B cell (primary cell): Measurements from ENCODE around the gene CCNK. TPM values are rescaled to one million over a fixed set of nuclear protein-coding genes. Genes with fewer than 3 reads are reported as not detected.

ENCODE experiments used
- ATAC-seq: fragments of 200-7000 bp; cut with Tn5 transposase; one replicate; pipeline ENCODE4 v1.10.0; 2021; ENCODE audit warnings: low read depth, mild to moderate bottlenecking, moderate number of reproducible peaks, moderate library complexity
- CTCF ChIA-PET: fragments of 350-600 bp; sonication (Branson Sonifier 250); formaldehyde crosslinking; loops from one replicate; lab custom pipeline; 2021; ENCODE audit warnings: antibody characterized with exemption, inconsistent platforms; lab: Charles Lee
- POLR2A ChIA-PET: fragments of 350-600 bp; sonication (Branson Sonifier 250); formaldehyde crosslinking; loops from one replicate; lab custom pipeline; 2021; ENCODE audit warnings: antibody characterized with exemption; lab: Charles Lee
- DNase-seq: peaks from one replicate; pipeline ENCODE4 v3.0.0; 2013
- H2AFZ ChIP-seq: 2 replicates; pipeline ENCODE4 v1.6.1; 2012; ENCODE audit warnings: mild to moderate bottlenecking, low read depth, low read length; ENCODE audit not compliant: insufficient read depth, poor library complexity, severe bottlenecking
- H3K27ac ChIP-seq, 2 donors: 1 replicate in 1 of 2; 2 replicates in 1 of 2; pipeline ENCODE4 v1.5.1; 2012 to 2013; ENCODE audit warnings: low read length in 2 of 2, mild to moderate bottlenecking in 2 of 2, moderate library complexity in 1 of 2
- H3K27me3 ChIP-seq, 4 experiments: fragments of 200-600 bp in 1 of 4; sonication (generic) in 1 of 4; replicated peaks in 1 of 4; 1 replicate in 2 of 4; 2 replicates in 2 of 4; pipeline versions ENCODE4 v1.6.1 to v1.7.0; 2013 to 2016; ENCODE audit warnings: low read length in 3 of 4, mild to moderate bottlenecking in 2 of 4, mixed read lengths in 1 of 4, moderate library complexity in 1 of 4; ENCODE audit not compliant: insufficient read depth in 4 of 4, control insufficient read depth in 3 of 4; ENCODE audit errors: control extremely low read depth in 1 of 4
- H3K36me3 ChIP-seq, 2 experiments: replicated peaks in 1 of 2; 1 replicate in 1 of 2; 2 replicates in 1 of 2; pipeline versions ENCODE4 v1.6.1 to v1.7.1; 2013; ENCODE audit warnings: low read length in 1 of 2; ENCODE audit not compliant: insufficient read depth in 2 of 2, control insufficient read depth in 1 of 2; ENCODE audit errors: control extremely low read depth in 1 of 2, extremely low read depth in 1 of 2
- H3K4me1 ChIP-seq, 2 donors: fragments of 200-600 bp in 1 of 2; sonication (generic) in 1 of 2; 1 replicate in 1 of 2; 2 replicates in 1 of 2; pipeline versions ENCODE4 v1.5.1 to v1.6.1; 2013 to 2017; ENCODE audit warnings: low read length in 2 of 2; ENCODE audit not compliant: control insufficient read depth in 2 of 2, insufficient read depth in 2 of 2
- H3K4me2 ChIP-seq: replicated peaks from 2 replicates; pipeline ENCODE3; 2012; ENCODE audit warnings: mild to moderate bottlenecking, low read depth, low read length; ENCODE audit not compliant: poor library complexity, severe bottlenecking
- H3K4me3 ChIP-seq, 5 experiments: fragments of 200-600 bp in 1 of 5; sonication (generic) in 1 of 5; 1 replicate in 3 of 5; 2 replicates in 2 of 5; pipeline versions ENCODE4 v1.5.1 to v1.7.0; 2011 to 2016; ENCODE audit warnings: low read length in 4 of 5, mild to moderate bottlenecking in 4 of 5, low read depth in 2 of 5, control low read depth in 1 of 5, moderate library complexity in 1 of 5; ENCODE audit not compliant: insufficient read depth in 1 of 5; ENCODE audit errors: control extremely low read depth in 1 of 5, extremely low read depth in 1 of 5
- H3K79me2 ChIP-seq: fragments of 200-600 bp; sonication (generic); one replicate; pipeline ENCODE4 v1.6.0; 2016; ENCODE audit warnings: low read length; ENCODE audit not compliant: control insufficient read depth, insufficient read depth
- H3K9ac ChIP-seq: fragments of 200-600 bp; sonication (generic); 2 replicates; pipeline ENCODE4 v1.6.1; 2017; ENCODE audit warnings: mild to moderate bottlenecking, low read length, moderate library complexity
- H3K9me3 ChIP-seq, 3 donors: one replicate each; pipeline versions ENCODE4 v1.6.1 to v1.7.1; 2013; ENCODE audit warnings: low read length in 2 of 3; ENCODE audit not compliant: control insufficient read depth in 2 of 3, insufficient read depth in 1 of 3; ENCODE audit errors: control extremely low read depth in 1 of 3
- H4K20me1 ChIP-seq: 2 replicates; pipeline ENCODE4 v1.6.0; 2012; ENCODE audit warnings: mild to moderate bottlenecking, low read length; ENCODE audit not compliant: insufficient read depth, control insufficient read depth, poor library complexity, severe bottlenecking
- H3K27ac Mint-ChIP-seq: one replicate; pipeline ENCODE4 v1.8.0; 2021; ENCODE audit warnings: mixed read lengths
- H3K27me3 Mint-ChIP-seq: one replicate; pipeline ENCODE4 v1.8.0; 2021; ENCODE audit warnings: mixed read lengths
- H3K4me1 Mint-ChIP-seq: one replicate; pipeline ENCODE4 v1.8.0; 2021; ENCODE audit warnings: mixed read lengths
- H3K4me3 Mint-ChIP-seq: one replicate; pipeline ENCODE4 v1.8.0; 2021; ENCODE audit warnings: mixed read lengths
- H3K9me3 Mint-ChIP-seq: one replicate; pipeline ENCODE4 v1.8.0; 2022; ENCODE audit warnings: mixed read lengths; ENCODE audit not compliant: insufficient read depth
- EZH2 ChIP-seq: IDR thresholded peaks from 2 replicates; pipeline ENCODE4 v1.6.1; 2012; ENCODE audit warnings: borderline replicate concordance, low read depth, mild to moderate bottlenecking, moderate library complexity, low read length; ENCODE audit not compliant: insufficient read depth, poor library complexity, severe bottlenecking
- WGBS: methylation state at CpG from one replicate; pipeline ENCODE4 v1.1.5; 2013; ENCODE audit warnings: missing lambda C conversion rate; ENCODE audit not compliant: insufficient coverage; 5-methylcytosine and 5-hydroxymethylcytosine counted together
- intact Hi-C: fragments of 100-400 bp; cut with micrococcal nuclease; formaldehyde crosslinking; loops from one replicate; pipeline ENCODE4 v1.10.0; 2022
- polyA plus RNA-seq: library from polyadenylated mRNA; depleted of rRNA; stranded (reverse); fragments of >200 nt; gene quantifications from 2 replicates; pipeline ENCODE4 v1.2.3, GENCODE V29; 2012
- total RNA-seq, 2 donors: library from RNA; stranded (reverse); fragments of 120-200 nt in 1 of 2; gene quantifications; 1 replicate in 1 of 2; 2 replicates in 1 of 2; pipeline versions ENCODE4 v1.2.3 to v1.2.4, GENCODE V29; 2013 to 2022
- TF ChIP-seq, protein P1 (sequence below): fragments of 200-600 bp; IDR thresholded peaks from one replicate; pipeline ENCODE4 v1.8.0; 2022; ENCODE audit warnings: antibody characterized with exemption, mild to moderate bottlenecking

The CCNK gene
- total and polyA plus RNA-seq, 2 donors (not counting 1 experiment from before 2014, with no cell fraction given), result 17.5 to 82.0 TPM

DNA sequence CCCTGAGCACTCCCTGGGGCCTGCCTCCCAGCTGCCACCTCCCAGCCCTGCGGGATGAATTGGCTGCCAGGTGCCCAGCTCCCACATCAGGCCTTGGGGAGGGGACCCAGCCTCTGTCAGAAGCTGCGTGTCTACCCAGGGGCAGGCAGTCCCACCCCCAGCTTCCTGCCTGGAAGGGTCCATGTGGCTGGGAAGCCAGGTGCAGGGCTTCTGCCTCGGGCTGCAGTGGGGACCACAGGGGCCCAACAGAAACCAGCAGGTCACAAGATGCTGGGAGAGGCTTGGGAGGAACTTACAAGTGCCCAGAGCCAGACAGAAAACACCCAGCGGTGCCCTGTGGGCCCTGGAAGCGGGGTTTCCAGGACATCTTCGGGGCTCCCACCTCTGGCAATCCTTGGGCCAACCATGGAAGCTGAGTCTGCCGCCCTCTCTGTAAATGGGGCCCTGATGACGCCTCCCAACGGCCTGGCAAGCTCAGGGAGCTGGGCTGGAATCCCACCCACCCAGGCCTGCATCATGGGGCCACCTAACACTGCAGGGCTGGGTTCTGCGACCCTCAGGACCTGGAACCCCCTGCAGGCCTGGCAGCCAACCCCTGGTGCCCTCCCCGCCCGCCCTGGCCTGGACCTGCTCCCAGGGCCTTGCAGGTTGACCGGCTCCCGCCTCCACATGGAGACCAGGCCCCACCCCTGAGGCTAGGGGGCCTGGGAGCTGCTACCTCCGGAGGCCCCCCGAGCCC is 36.6 kb downstream of the CCNK start:
- H3K4me1 Mint-ChIP-seq, result no peaks in the 10 kb centered on the region
- H3K4me3 Mint-ChIP-seq, result no peak overlapping the region
- ATAC-seq, result no peak
- Histone ChIP-seq H3K27me3 (no peaks in the 10 kb centered on the region), H3K27ac (no peak overlapping the region), H3K9me3 (no peaks in the 10 kb centered on the region), H3K79me2 (no peaks in the 10 kb centered on the region), H3K36me3 (no peaks in the 10 kb centered on the region), H3K4me1 (no peaks in the 10 kb centered on the region), H4K20me1 (no peaks in the 10 kb centered on the region), H3K4me3 (no peak overlapping the region), H3K4me2 (no peak overlapping the region), H3K9ac (no peak overlapping the region), H2AFZ (no peak overlapping the region)
- H3K27ac Mint-ChIP-seq, result no peak overlapping the region
- ChIA-PET POLR2A (no interaction called here), CTCF (interaction anchor here (0.8 to 1.9 kb wide), 5 partner anchors 111 to 381 kb away, joined by 3 to 6 read pairs (median 4); no protein-coding TSS in a partner anchor)
- no peak for DNase-seq
- H3K9me3 Mint-ChIP-seq, result no peaks in the 10 kb centered on the region
- 61% methylated on average over 16 of the region's 16 CpGs for WGBS
- intact Hi-C loops, result loop anchor here (1.0 kb wide), 1 partner anchor 111 kb away; no protein-coding TSS in a partner anchor
- H3K27me3 Mint-ChIP-seq, result no peaks in the 10 kb centered on the region
- no peak for TF ChIP-seq EZH2
- TF ChIP-seq, protein P1, sequence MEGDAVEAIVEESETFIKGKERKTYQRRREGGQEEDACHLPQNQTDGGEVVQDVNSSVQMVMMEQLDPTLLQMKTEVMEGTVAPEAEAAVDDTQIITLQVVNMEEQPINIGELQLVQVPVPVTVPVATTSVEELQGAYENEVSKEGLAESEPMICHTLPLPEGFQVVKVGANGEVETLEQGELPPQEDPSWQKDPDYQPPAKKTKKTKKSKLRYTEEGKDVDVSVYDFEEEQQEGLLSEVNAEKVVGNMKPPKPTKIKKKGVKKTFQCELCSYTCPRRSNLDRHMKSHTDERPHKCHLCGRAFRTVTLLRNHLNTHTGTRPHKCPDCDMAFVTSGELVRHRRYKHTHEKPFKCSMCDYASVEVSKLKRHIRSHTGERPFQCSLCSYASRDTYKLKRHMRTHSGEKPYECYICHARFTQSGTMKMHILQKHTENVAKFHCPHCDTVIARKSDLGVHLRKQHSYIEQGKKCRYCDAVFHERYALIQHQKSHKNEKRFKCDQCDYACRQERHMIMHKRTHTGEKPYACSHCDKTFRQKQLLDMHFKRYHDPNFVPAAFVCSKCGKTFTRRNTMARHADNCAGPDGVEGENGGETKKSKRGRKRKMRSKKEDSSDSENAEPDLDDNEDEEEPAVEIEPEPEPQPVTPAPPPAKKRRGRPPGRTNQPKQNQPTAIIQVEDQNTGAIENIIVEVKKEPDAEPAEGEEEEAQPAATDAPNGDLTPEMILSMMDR, result no peak
